MCF 10A (cell line): ENCODE measurements around the gene ANKRD10. TPM values are rescaled to one million over a fixed set of nuclear protein-coding genes. Genes with fewer than 3 reads are reported as not detected.

Experiments used
- BruUV-seq: library from RNA; stranded (reverse); fragments of 400-500 nt; replicated peaks from 2 replicates; lab custom pipeline; 2021; lab: Mats Ljungman, UMichigan
- CTCF ChIA-PET: fragments of 300-600 bp; sonication (Branson Sonifier 250); formaldehyde crosslinking; extraction: SDS; loops from one replicate; lab custom pipeline; 2021; ENCODE audit warnings: antibody characterized with exemption, inconsistent platforms; lab: Yijun Ruan, JAX
- POLR2A ChIA-PET: fragments of 300-600, 350-650 bp; sonication (Branson Sonifier 250); formaldehyde crosslinking; extraction: SDS; loops from one replicate; lab custom pipeline; 2020; ENCODE audit warnings: antibody characterized with exemption, inconsistent platforms; lab: Yijun Ruan, JAX
- DNase-seq: peaks from one replicate; pipeline ENCODE4 v3.0.0-alpha.2; 2018; ENCODE audit not compliant: unreplicated experiment
- H3K27ac Mint-ChIP-seq: one replicate; pipeline ENCODE4 v1.8.0; 2022; ENCODE audit warnings: mild to moderate bottlenecking, low read depth, mixed read lengths; ENCODE audit not compliant: unreplicated experiment
- H3K27me3 Mint-ChIP-seq: one replicate; pipeline ENCODE4 v1.8.0; 2022; ENCODE audit warnings: mixed read lengths; ENCODE audit not compliant: insufficient read depth, unreplicated experiment
- H3K36me3 Mint-ChIP-seq: one replicate; pipeline ENCODE4 v1.8.0; 2022; ENCODE audit warnings: mild to moderate bottlenecking, moderate library complexity, mixed read lengths; ENCODE audit not compliant: insufficient read depth, unreplicated experiment
- H3K4me1 Mint-ChIP-seq: one replicate; pipeline ENCODE4 v1.8.0; 2022; ENCODE audit warnings: mixed read lengths; ENCODE audit not compliant: insufficient read depth, unreplicated experiment
- H3K4me3 Mint-ChIP-seq: one replicate; pipeline ENCODE4 v1.8.0; 2022; ENCODE audit warnings: mild to moderate bottlenecking, moderate library complexity, mixed read lengths; ENCODE audit not compliant: unreplicated experiment
- H3K9me3 Mint-ChIP-seq: one replicate; pipeline ENCODE4 v1.8.0; 2022; ENCODE audit warnings: mixed read lengths; ENCODE audit not compliant: unreplicated experiment
- CTCF ChIP-seq: fragments of 200-600 bp; IDR thresholded peaks from one replicate; pipeline ENCODE4 v1.8.0; 2022; ENCODE audit warnings: antibody characterized with exemption, mild to moderate bottlenecking; ENCODE audit not compliant: unreplicated experiment
- intact Hi-C: fragments of 100-400 bp; cut with micrococcal nuclease; formaldehyde crosslinking; loops from 2 replicates; pipeline ENCODE4 v1.14.1; 2022
- total RNA-seq: library from RNA; stranded (reverse); gene quantifications from 2 replicates; pipeline ENCODE4 v1.2.3, GENCODE V29; 2022

The ANKRD10 gene
- total RNA-seq, 1 experiment from 2014 or later: 61.7 TPM

GRCh38 chr13:110915874-110916206 lies 971 bp upstream of the ANKRD10 start:
- Mint-ChIP-seq H3K4me1 (peaks cover 19% of the 10 kb centered on the region), H3K4me3 (peak overlapping the region; percentile 67), H3K36me3 (no peaks in the 10 kb centered on the region), H3K9me3 (no peaks in the 10 kb centered on the region), H3K27me3 (no peaks in the 10 kb centered on the region), H3K27ac (peak overlapping the region; percentile 65)
- TSS peak; percentile 78 for BruUV-seq
- intact Hi-C loops: loop anchor here (1.0 to 10.0 kb wide), 8 partner anchors 39 to 321 kb away; no protein-coding TSS in a partner anchor
- ChIA-PET POLR2A (interaction anchor here (0.7 to 4.5 kb wide), 13 partner anchors 11 to 212 kb away, joined by 3 to 38 read pairs (median 6); partner anchors contain the start of genes CARS2 and ING1), CTCF (interaction anchor here (0.6 to 2.3 kb wide), 12 partner anchors 9 to 512 kb away, joined by 3 to 8 read pairs (median 4); no protein-coding TSS in a partner anchor)
- DNase-seq: no peak
- no peak for TF ChIP-seq CTCF

- CTCF ChIA-PET: interaction anchor here (0.6 to 2.3 kb wide), 11 partner anchors 8 to 1902 kb away, joined by 3 to 8 read pairs (median 3); no protein-coding TSS in a partner anchor
- POLR2A ChIA-PET: interaction anchor here (0.7 to 4.5 kb wide), 22 partner anchors 9 to 353 kb away, joined by 3 to 38 read pairs (median 4); partner anchors contain the start of genes CARS2, ING1 and RAB20
- H3K4me3 Mint-ChIP-seq: peak overlapping the region; percentile 67
- H3K4me1 Mint-ChIP-seq: peaks cover 22% of the 10 kb centered on the region
- BruUV-seq: no TSS peak
- peak; percentile 61 for DNase-seq
- no peaks in the 10 kb centered on the region for H3K27me3 Mint-ChIP-seq
- intact Hi-C loops: loop anchor here (1.0 to 10.0 kb wide), 8 partner anchors 40 to 320 kb away; no protein-coding TSS in a partner anchor
- no peaks in the 10 kb centered on the region for H3K9me3 Mint-ChIP-seq
- TF ChIP-seq CTCF: no peak
- peaks cover 8% of the 10 kb centered on the region for H3K36me3 Mint-ChIP-seq
- peak overlapping the region; percentile 65 for H3K27ac Mint-ChIP-seq
Measured at GRCh38 chr13:110914331-110915056, 375 bp downstream of the ANKRD10 start.

DNA sequence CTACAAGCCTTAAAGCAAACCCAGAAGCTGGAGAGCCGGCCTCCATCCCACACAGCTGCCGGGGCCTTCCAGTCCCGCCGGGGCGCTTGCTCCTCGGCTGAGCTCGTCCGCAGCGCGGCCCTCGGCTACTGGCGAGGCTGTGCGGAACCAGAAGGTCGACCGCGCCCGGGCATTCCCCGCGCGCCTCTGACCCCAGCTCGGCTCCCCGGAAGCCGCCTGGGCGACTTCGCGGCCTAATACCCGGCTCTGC lies 863 bp downstream of the ANKRD10 start:
- no peak for DNase-seq
- intact Hi-C loops: loop anchor here (2.0 to 10.0 kb wide), 4 partner anchors 41 to 319 kb away; no protein-coding TSS in a partner anchor
- Mint-ChIP-seq H3K4me1 (peaks cover 27% of the 10 kb centered on the region), H3K9me3 (no peaks in the 10 kb centered on the region), H3K27me3 (no peaks in the 10 kb centered on the region), H3K27ac (peak overlapping the region; percentile 80), H3K36me3 (peaks cover 12% of the 10 kb centered on the region), H3K4me3 (peak overlapping the region; percentile 67)
- CTCF ChIA-PET: interaction anchor here (0.6 to 2.3 kb wide), 3 partner anchors 9 to 317 kb away, joined by 3 to 7 read pairs (median 4); no protein-coding TSS in a partner anchor
- no peak for TF ChIP-seq CTCF
- BruUV-seq: no TSS peak
- POLR2A ChIA-PET: interaction anchor here (0.7 to 4.5 kb wide), 19 partner anchors 9 to 566 kb away, joined by 3 to 38 read pairs (median 3); partner anchors contain the start of genes ING1, NAXD and RAB20
